NCI-H82 treated with DMSO at 0.1 percent for 48 hours (cell line): ENCODE data around the gene CDH13.

Experiments used
- DNase-seq: peaks from one replicate; lab custom pipeline; 2025; ENCODE audit not compliant: unreplicated experiment; lab: John Stamatoyannopoulos, UW

Gene CDH13

GRCh38 chr16:83027973-83028372, 401.2 kb downstream of the CDH13 start:
- no peak for DNase-seq

- no peak for DNase-seq
Observed at GRCh38 chr16:83029467-83029866, 402.7 kb downstream of the CDH13 start.

GRCh38 chr16:83031524-83031923, 404.8 kb downstream of the CDH13 start:
- no peak for DNase-seq

- DNase-seq = no peak
Observed at GRCh38 chr16:83037102-83037501, 410.3 kb downstream of the CDH13 start.

GRCh38 chr16:83037884-83038283, 411.1 kb downstream of the CDH13 start:
- DNase-seq = no peak

GRCh38 chr16:83040174-83040573, 413.4 kb downstream of the CDH13 start:
- no peak for DNase-seq

DNA sequence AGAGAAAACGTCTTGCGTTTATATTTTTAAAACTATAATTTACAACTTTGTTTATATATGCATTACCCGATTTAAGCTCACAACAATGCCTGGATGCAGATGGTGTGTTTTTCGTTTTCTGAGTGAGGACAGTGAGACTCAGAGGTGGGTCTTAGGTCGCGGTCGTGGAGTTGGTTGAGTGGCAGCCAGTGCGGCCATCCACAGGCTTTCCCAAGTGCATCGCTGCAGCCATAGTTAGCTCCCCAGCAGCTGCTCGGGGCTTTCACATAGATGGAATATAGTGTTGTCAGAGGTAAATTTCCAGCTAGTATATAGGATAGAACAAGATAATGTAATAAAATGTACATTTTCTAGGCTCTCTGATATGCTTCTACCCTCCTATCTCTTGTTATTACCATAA, 417.8 kb downstream of the CDH13 start:
- no peak for DNase-seq

- no peak for DNase-seq
Observed at GRCh38 chr16:83045790-83046189, 419.0 kb downstream of the CDH13 start.

DNA sequence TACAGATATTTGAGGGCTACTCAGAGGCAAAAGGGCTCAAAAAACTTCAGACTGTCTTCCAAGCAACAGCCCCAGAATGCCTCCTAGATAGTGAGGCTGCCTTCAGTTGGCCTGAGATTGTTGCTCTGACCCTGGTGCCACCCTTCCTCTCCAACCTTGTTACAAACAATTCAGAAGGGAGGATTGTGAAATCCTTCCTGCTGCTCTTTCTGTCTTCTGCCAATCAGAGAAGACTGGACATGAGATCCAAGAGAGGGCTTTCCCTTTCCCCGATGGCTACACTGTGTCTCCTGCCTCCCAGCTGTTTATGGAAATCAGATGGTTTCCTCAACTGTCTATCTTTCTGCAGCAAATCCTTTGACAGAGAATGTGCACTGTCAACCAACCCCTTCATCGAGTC, 419.9 kb downstream of the CDH13 start:
- no peak for DNase-seq

- DNase-seq = no peak
Observed at GRCh38 chr16:83051451-83051850, 424.7 kb downstream of the CDH13 start.

- no peak for DNase-seq
Observed at GRCh38 chr16:83054283-83054682, 427.5 kb downstream of the CDH13 start.

- DNase-seq = no peak
Observed at GRCh38 chr16:83058376-83058775, 431.6 kb downstream of the CDH13 start.

DNA sequence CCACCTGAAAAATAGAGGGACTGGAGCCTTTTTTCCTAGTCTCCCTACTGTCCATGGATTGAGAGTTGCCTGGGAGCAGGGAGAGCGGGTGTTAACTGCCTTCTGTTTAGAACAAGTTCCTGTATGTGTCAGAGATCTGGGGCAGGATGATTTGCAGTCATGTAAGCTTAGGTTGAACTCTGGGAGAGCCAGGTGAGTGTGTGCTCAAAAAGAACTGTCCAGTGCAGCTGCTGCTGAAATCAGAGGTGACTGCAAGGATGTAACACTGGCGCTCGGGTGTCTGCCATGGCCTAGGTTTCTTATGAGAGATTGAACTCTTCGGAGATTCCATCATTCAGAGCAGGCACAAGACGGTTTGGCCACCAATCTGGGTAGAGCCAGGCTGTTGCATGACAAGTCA, 432.5 kb downstream of the CDH13 start:
- no peak for DNase-seq

- DNase-seq = no peak
Observed at GRCh38 chr16:83066011-83066410, 439.2 kb downstream of the CDH13 start.

DNA sequence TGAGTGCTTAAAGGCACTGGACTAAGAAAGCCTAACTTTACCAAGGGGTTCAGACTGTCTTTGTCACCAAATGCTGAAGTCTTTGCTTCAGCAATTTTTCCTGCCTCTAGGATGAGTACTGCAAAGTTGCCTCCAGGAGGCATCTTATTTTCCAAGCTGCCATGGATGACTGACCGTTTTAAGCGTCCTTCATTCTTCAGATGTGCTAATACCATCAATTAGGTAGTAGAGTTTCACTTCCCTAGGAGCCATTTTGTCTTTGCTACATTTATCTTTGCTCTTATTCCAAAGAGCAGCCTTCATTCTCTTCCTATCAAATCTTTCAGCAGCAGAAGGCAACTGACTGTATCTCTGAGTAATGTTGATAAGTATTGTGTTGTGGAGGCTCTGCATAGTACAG, 440.1 kb downstream of the CDH13 start:
- no peak for DNase-seq

GRCh38 chr16:83068686-83069085, 441.9 kb downstream of the CDH13 start:
- no peak for DNase-seq

GRCh38 chr16:83070416-83071209, 443.8 kb downstream of the CDH13 start:
- DNase-seq = no peak

DNA sequence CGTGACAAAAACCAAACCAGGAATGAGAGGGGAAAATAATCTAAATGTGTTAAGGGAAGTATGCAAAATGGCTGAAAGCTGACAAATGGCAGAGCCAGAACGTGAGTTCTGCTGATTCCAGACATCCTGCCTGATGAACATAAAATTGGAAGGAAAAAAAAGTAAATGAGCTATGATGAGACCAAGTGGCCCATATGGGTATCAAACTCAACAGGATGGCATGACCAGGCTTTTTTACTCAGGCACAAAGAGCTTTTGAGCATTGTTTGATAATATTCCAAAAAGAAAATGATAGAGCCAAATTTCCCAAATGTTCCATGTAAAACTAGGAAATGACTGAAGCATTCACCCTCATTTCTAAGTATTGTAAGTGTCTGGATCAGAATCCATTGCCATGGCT, 449.2 kb downstream of the CDH13 start:
- DNase-seq = no peak

DNA sequence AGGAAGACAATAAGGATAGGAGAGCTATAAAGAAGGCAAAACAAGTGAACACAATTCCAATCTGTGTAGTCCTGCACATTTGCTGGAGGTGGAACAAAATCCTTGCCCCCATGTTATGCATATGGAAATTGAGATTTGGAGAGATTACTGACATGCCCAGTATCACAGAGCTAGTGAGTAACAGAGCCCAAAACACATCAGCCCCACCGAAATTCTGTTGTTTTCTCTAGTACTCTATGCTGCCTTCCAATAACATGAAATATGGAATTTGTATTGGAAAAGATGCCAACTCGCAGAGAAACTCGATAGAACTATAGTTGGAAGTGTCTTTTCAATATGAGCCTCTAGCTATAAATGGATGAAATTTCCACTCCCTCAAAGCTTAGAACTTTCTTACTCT, 456.6 kb downstream of the CDH13 start:
- no peak for DNase-seq

GRCh38 chr16:83085660-83086059, 458.9 kb downstream of the CDH13 start:
- no peak for DNase-seq

- DNase-seq = no peak
Observed at GRCh38 chr16:83095941-83096692, 469.3 kb downstream of the CDH13 start.

DNA sequence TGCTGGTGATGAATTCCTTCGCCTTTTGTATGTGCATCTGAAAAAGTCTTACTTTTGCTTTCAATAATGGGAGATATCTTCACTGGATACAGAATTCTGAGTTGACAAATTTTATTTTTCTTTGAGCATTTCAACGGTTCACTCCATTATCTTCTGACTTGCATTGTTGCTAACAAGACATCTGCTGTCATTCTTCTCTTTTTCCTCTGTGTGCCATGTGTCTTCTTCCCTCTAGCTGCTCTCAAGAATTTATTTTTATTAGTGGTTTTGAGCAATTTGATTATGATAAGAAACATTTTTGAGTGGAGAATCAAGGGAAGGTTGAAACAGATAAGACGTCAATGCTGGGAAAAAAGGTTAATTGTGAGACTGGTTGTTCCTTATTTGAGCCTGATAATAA, 471.8 kb downstream of the CDH13 start:
- no peak for DNase-seq

DNA sequence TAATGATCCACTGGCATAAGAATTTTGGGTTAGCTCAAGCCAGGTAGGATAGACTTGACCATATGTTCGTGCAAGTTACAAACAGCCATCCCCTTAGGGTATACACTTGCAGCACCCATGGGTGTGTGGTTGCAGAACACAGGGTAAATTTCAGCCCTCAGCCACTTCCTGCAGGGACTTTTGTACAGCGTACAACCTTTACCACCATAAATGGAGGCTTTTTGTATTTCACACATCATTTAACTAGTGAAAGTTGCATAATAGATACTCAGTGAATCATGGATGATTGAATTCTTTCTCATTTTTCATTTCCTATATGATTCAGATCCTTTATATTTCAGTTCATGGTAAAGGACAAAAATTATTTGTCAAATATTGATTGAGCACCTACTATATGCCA, 473.9 kb downstream of the CDH13 start:
- DNase-seq = no peak
